Measurements from ENCODE around the gene RANBP10. TPM values are rescaled to one million over a fixed set of nuclear protein-coding genes. Genes with fewer than 3 reads are reported as not detected.
A peak's percentile ranks its signal among the peaks of the same experiment; 100 is the strongest.

The RANBP10 gene
- total RNA-seq, 2 experiments from 2014 or later: 12.3 to 20.0 TPM

- POLR2A ChIA-PET: interaction anchor here (0.6 to 2.1 kb wide), 11 partner anchors 9 to 321 kb away, joined by 3 to 10 read pairs (median 4); partner anchors contain the start of genes ACD, RANBP10 and TSNAXIP1
- Histone ChIP-seq H3K27ac (ENCODE audit: low read depth, low read length, poor library complexity, severe bottlenecking) (peak within 1 kb of the TSS; percentile 63), H3K36me3 (ENCODE audit: insufficient read depth, low read length) (peaks cover 24% of the 10 kb centered on the region), H2AFZ (ENCODE audit: low read length) (peak within 1 kb of the TSS; percentile 67), H3K9me2 (ENCODE audit: insufficient read depth, low read length) (no peaks in the 10 kb centered on the region), H3K4me3 (ENCODE audit: low read depth, low read length, poor library complexity, severe bottlenecking) (peak within 1 kb of the TSS; percentile 76), H4K20me1 (ENCODE audit: insufficient read depth, low read length) (no peaks in the 10 kb centered on the region), H3K79me2 (ENCODE audit: insufficient read depth, low read depth, low read length) (peaks cover 30% of the 10 kb centered on the region), H3K9me3 (ENCODE audit: low read length) (no peaks in the 10 kb centered on the region), H3K4me2 (ENCODE audit: low read length) (peak within 1 kb of the TSS; percentile 94), H3K4me1 (ENCODE audit: insufficient read depth, low read length, poor library complexity, severe bottlenecking) (peaks cover 37% of the 10 kb centered on the region)
- intact Hi-C loops (cut with micrococcal nuclease; ENCODE audit: unreplicated experiment): no loop called here
- CTCF ChIA-PET (ENCODE audit: unreplicated experiment): interaction anchor here (0.7 to 1.5 kb wide), 2 partner anchors 198 to 210 kb away, joined by 3 read pairs; no protein-coding TSS in a partner anchor
- BruUV-seq (replicated peaks): no TSS peak
- TF ChIP-seq EZH2phosphoT487 (IDR thresholded peaks at IDR 0.05; ENCODE audit: borderline replicate concordance, low read depth, low read length) (no peak), CTCF (conservative IDR thresholded peaks at IDR 0.05; ENCODE audit: low read length) (no peak)
- peak; percentile 95 for DNase-seq (ENCODE audit: low spot score)
These were observed 87.1 kb downstream of the RANBP10 start, which contains the start of gene GFOD2 for GRCh38 chr16:67719048-67719777. GFOD2 (minus strand) TSS chr16:67719316; CDS start chr16:67685715, 33,601 bp downstream.

GRCh38 chr16:67718668-67719047, 87.7 kb downstream of the RANBP10 start:
- POLR2A ChIA-PET: interaction anchor here (0.6 to 2.1 kb wide), 10 partner anchors 9 to 129 kb away, joined by 3 to 10 read pairs (median 4); partner anchors contain the start of genes ACD, RANBP10 and TSNAXIP1
- peak; percentile 38 for DNase-seq (ENCODE audit: low spot score)
- H3K4me3 ChIP-seq (ENCODE audit: low read depth, low read length, poor library complexity, severe bottlenecking): peak overlapping the region; percentile 76
- CTCF ChIA-PET (ENCODE audit: unreplicated experiment): interaction anchor here (1.5 kb wide), 1 partner anchor 198 kb away, joined by 3 read pairs; no protein-coding TSS in a partner anchor
- TF ChIP-seq CTCF (conservative IDR thresholded peaks at IDR 0.05; ENCODE audit: low read length) (no peak), EZH2phosphoT487 (IDR thresholded peaks at IDR 0.05; ENCODE audit: borderline replicate concordance, low read depth, low read length) (no peak)
- peak overlapping the region; percentile 94 for H3K4me2 ChIP-seq (ENCODE audit: low read length)
- H3K9me3 ChIP-seq (ENCODE audit: low read length): no peaks in the 10 kb centered on the region
- H3K27ac ChIP-seq (ENCODE audit: low read depth, low read length, poor library complexity, severe bottlenecking): peak overlapping the region; percentile 2
- no peaks in the 10 kb centered on the region for H3K9me2 ChIP-seq (ENCODE audit: insufficient read depth, low read length)
- no peaks in the 10 kb centered on the region for H4K20me1 ChIP-seq (ENCODE audit: insufficient read depth, low read length)
- H3K36me3 ChIP-seq (ENCODE audit: insufficient read depth, low read length): peaks cover 24% of the 10 kb centered on the region
- intact Hi-C loops (cut with micrococcal nuclease; ENCODE audit: unreplicated experiment): no loop called here
- BruUV-seq (replicated peaks): no TSS peak
- H3K79me2 ChIP-seq (ENCODE audit: insufficient read depth, low read depth, low read length): peaks cover 35% of the 10 kb centered on the region
- peaks cover 39% of the 10 kb centered on the region for H3K4me1 ChIP-seq (ENCODE audit: insufficient read depth, low read length, poor library complexity, severe bottlenecking)
- peak overlapping the region; percentile 67 for H2AFZ ChIP-seq (ENCODE audit: low read length)

- Histone ChIP-seq H3K9me3 (ENCODE audit: low read length) (no peaks in the 10 kb centered on the region), H4K20me1 (ENCODE audit: insufficient read depth, low read length) (no peaks in the 10 kb centered on the region), H3K4me3 (ENCODE audit: low read depth, low read length, poor library complexity, severe bottlenecking) (no peak overlapping the region), H2AFZ (ENCODE audit: low read length) (no peak overlapping the region), H3K4me2 (ENCODE audit: low read length) (peak overlapping the region; percentile 30), H3K9me2 (ENCODE audit: insufficient read depth, low read length) (no peaks in the 10 kb centered on the region), H3K4me1 (ENCODE audit: insufficient read depth, low read length, poor library complexity, severe bottlenecking) (peaks cover 29% of the 10 kb centered on the region), H3K79me2 (ENCODE audit: insufficient read depth, low read depth, low read length) (peaks cover 40% of the 10 kb centered on the region), H3K36me3 (ENCODE audit: insufficient read depth, low read length) (peaks cover 19% of the 10 kb centered on the region), H3K27ac (ENCODE audit: low read depth, low read length, poor library complexity, severe bottlenecking) (no peak overlapping the region)
- TSS peak; percentile 22 for BruUV-seq (replicated peaks)
- POLR2A ChIA-PET: interaction anchor here (0.7 to 2.5 kb wide), 2 partner anchors 11 to 34 kb away, joined by 3 to 8 read pairs; no protein-coding TSS in a partner anchor
- CTCF ChIA-PET (ENCODE audit: unreplicated experiment): no interaction called here
- TF ChIP-seq EZH2phosphoT487 (IDR thresholded peaks at IDR 0.05; ENCODE audit: borderline replicate concordance, low read depth, low read length): no peak
- no peak for DNase-seq (ENCODE audit: low spot score)
- intact Hi-C loops (cut with micrococcal nuclease; ENCODE audit: unreplicated experiment): no loop called here
These were observed 90.3 kb downstream of the RANBP10 start for GRCh38 chr16:67716097-67716496.
